PFSK-1 (cell line): ENCODE measurements around the gene SUGP2.

ENCODE experiments used
- FOXP2 ChIP-seq: optimal IDR thresholded peaks from 2 replicates; pipeline ENCODE3; 2011; ENCODE audit warnings: borderline replicate concordance, control low read depth, inconsistent platforms; ENCODE audit not compliant: insufficient read depth; ENCODE audit errors: extremely low read length, extremely low read depth
- POLR2AphosphoS5 ChIP-seq: IDR thresholded peaks from 2 replicates; pipeline ENCODE4 v1.6.1; 2012; ENCODE audit warnings: low read depth, mild to moderate bottlenecking, control low read depth, low read length, moderate library complexity
- REST ChIP-seq, 2 experiments: IDR thresholded peaks; 2 replicates each; pipeline versions ENCODE4 v1.6.1 to v1.8.0; 2011 to 2012; ENCODE audit warnings: low read depth in 2 of 2, low read length in 2 of 2, control low read depth in 1 of 2, inconsistent platforms in 1 of 2, mild to moderate bottlenecking in 1 of 2, moderate library complexity in 1 of 2; ENCODE audit not compliant: insufficient read depth in 1 of 2
- SIN3A ChIP-seq: IDR thresholded peaks from 2 replicates; pipeline ENCODE4 v1.6.1; 2012; ENCODE audit warnings: mild to moderate bottlenecking, low read length, moderate library complexity, borderline replicate concordance; ENCODE audit not compliant: insufficient read depth
- TAF1 ChIP-seq: IDR thresholded peaks from 2 replicates; pipeline ENCODE4 v1.6.1; 2012; ENCODE audit warnings: low read length, control low read depth, borderline replicate concordance; ENCODE audit not compliant: insufficient read depth

The SUGP2 gene

GRCh38 chr19:19010551-19010950 lies 22.8 kb downstream of the SUGP2 start:
- no peak for TF ChIP-seq POLR2AphosphoS5
- TF ChIP-seq SIN3A, result no peak
- no peak for TF ChIP-seq FOXP2

- TF ChIP-seq TAF1 (no peak), FOXP2 (no peak), POLR2AphosphoS5 (no peak), SIN3A (no peak), REST (IDR thresholded peaks at IDR 0.05; ENCODE audit: insufficient read depth in 1 of 2, low read depth in 2 of 2, low read length in 2 of 2) (no peak)
These were observed 23.4 kb downstream of the SUGP2 start for GRCh38 chr19:19009951-19010350.

- TF ChIP-seq FOXP2 (no peak), TAF1 (no peak)
These were observed 27.1 kb downstream of the SUGP2 start for GRCh38 chr19:19006213-19006612.

GRCh38 chr19:19004144-19004543 lies 29.2 kb downstream of the SUGP2 start:
- TF ChIP-seq TAF1 (no peak), FOXP2 (no peak), REST (IDR thresholded peaks at IDR 0.05; ENCODE audit: insufficient read depth in 1 of 2, low read depth in 2 of 2, low read length in 2 of 2) (no peak), POLR2AphosphoS5 (no peak), SIN3A (no peak)

GRCh38 chr19:18999896-19000620 lies 33.3 kb downstream of the SUGP2 start:
- TF ChIP-seq FOXP2 (no peak), SIN3A (no peak), POLR2AphosphoS5 (no peak)

GRCh38 chr19:18999016-18999758 lies 34.1 kb downstream of the SUGP2 start:
- TF ChIP-seq POLR2AphosphoS5 (no peak), REST (IDR thresholded peaks at IDR 0.05; ENCODE audit: insufficient read depth in 1 of 2, low read depth in 2 of 2, low read length in 2 of 2) (no peak), FOXP2 (no peak), SIN3A (no peak), TAF1 (no peak)
